SK-N-SH (cell line): ENCODE data around the gene BABAM2. TPM values are rescaled to one million over a fixed set of nuclear protein-coding genes. Genes with fewer than 3 reads are reported as not detected.

Experiments used
- CTCF ChIA-PET: fragments of 300-600, 350-600 bp; formaldehyde crosslinking; extraction: SDS; loops from one replicate; lab custom pipeline; 2021; lab: Yijun Ruan, JAX
- POLR2A ChIA-PET: fragments of 350-600 bp; sonication (Branson Sonifier 250); formaldehyde crosslinking; extraction: SDS; loops from one replicate; lab custom pipeline; 2020; ENCODE audit warnings: antibody characterized with exemption, inconsistent platforms; lab: Yijun Ruan, JAX
- DNase-seq: peaks from one replicate; pipeline ENCODE4 v3.0.0; 2012
- H2AFZ ChIP-seq: fragments of 200-600 bp; sonication (generic); 2 replicates; pipeline ENCODE4 v1.8.1; 2016; ENCODE audit warnings: antibody characterized with exemption, mild to moderate bottlenecking, low read depth
- H3F3A ChIP-seq: fragments of 200-600 bp; sonication (generic); replicated peaks from 2 replicates; pipeline ENCODE3; 2016; ENCODE audit warnings: antibody characterized with exemption, mild to moderate bottlenecking; ENCODE audit not compliant: insufficient read depth
- H3K27ac ChIP-seq, 2 experiments: fragments of 200-500 bp in 1 of 2; fragments of 200-600 bp in 1 of 2; sonication (Bioruptor generic) in 1 of 2; sonication (generic), shearing (Covaris generic) in 1 of 2; 2 replicates each; pipeline versions ENCODE4 v1.5.1 to v1.6.1; 2014 to 2016; ENCODE audit warnings: low read depth in 2 of 2, inconsistent platforms in 1 of 2, low read length in 1 of 2, mild to moderate bottlenecking in 1 of 2, mixed read lengths in 1 of 2
- H3K27me3 ChIP-seq: fragments of 200-600 bp; sonication (generic), shearing (Covaris generic); 2 replicates; pipeline ENCODE4 v1.6.1; 2016; ENCODE audit warnings: mixed run types; ENCODE audit not compliant: insufficient read depth
- H3K36me3 ChIP-seq, 2 experiments: fragments of 200-500 bp in 1 of 2; fragments of 200-600 bp in 1 of 2; sonication (Bioruptor generic) in 1 of 2; sonication (generic) in 1 of 2; replicated peaks in 1 of 2; 2 replicates each; pipeline versions ENCODE3 to v1.5.1; 2014 to 2016; ENCODE audit warnings: low read length in 1 of 2, mild to moderate bottlenecking in 1 of 2; ENCODE audit not compliant: insufficient read depth in 2 of 2, control insufficient read depth in 1 of 2
- H3K4me1 ChIP-seq, 2 experiments: fragments of 200-500 bp in 1 of 2; fragments of 200-600 bp in 1 of 2; sonication (Bioruptor generic) in 1 of 2; sonication (generic), shearing (Covaris generic) in 1 of 2; 2 replicates each; pipeline versions ENCODE4 v1.5.1 to v1.6.1; 2014 to 2016; ENCODE audit warnings: low read depth in 1 of 2, low read length in 1 of 2, mixed run types in 1 of 2; ENCODE audit not compliant: insufficient read depth in 2 of 2, control insufficient read depth in 1 of 2
- H3K4me2 ChIP-seq: fragments of 200-600 bp; sonication (generic), shearing (Covaris generic); 2 replicates; pipeline ENCODE4 v1.6.1; 2017; ENCODE audit warnings: mixed run types
- H3K4me3 ChIP-seq, 2 experiments: fragments of 200-500 bp in 1 of 2; fragments of 200-600 bp in 1 of 2; sonication (Bioruptor generic) in 1 of 2; sonication (generic), shearing (Covaris generic) in 1 of 2; 2 replicates each; pipeline versions ENCODE4 v1.5.1 to v1.8.1; 2014 to 2016; ENCODE audit warnings: low read depth in 2 of 2, inconsistent platforms in 1 of 2, low read length in 1 of 2, mild to moderate bottlenecking in 1 of 2, mixed read lengths in 1 of 2, moderate library complexity in 1 of 2
- H3K79me2 ChIP-seq: fragments of 200-600 bp; sonication (generic); 2 replicates; pipeline ENCODE4 v1.8.1; 2017; ENCODE audit warnings: mild to moderate bottlenecking; ENCODE audit not compliant: insufficient read depth
- H3K9ac ChIP-seq: fragments of 200-600 bp; sonication (generic); 2 replicates; pipeline ENCODE4 v1.6.1; 2017; ENCODE audit warnings: mixed run types
- H3K9me2 ChIP-seq: fragments of 200-600 bp; sonication (generic); 2 replicates; pipeline ENCODE4 v1.6.1; 2017; ENCODE audit warnings: mixed run types
- H3K9me3 ChIP-seq: fragments of 200-600 bp; sonication (generic); 2 replicates; pipeline ENCODE4 v1.6.1; 2017; ENCODE audit warnings: mixed run types, mild to moderate bottlenecking, moderate library complexity
- H4K20me1 ChIP-seq: fragments of 200-600 bp; sonication (generic); 2 replicates; pipeline ENCODE4 v1.6.1; 2017; ENCODE audit warnings: mild to moderate bottlenecking, mixed run types; ENCODE audit not compliant: insufficient read depth
- EP300 ChIP-seq, 2 experiments: IDR thresholded peaks; 2 replicates each; pipeline versions ENCODE4 v1.4.0 to v1.6.1; 2012; ENCODE audit warnings: borderline replicate concordance in 1 of 2, low read depth in 1 of 2, low read length in 1 of 2
- EZH2phosphoT487 ChIP-seq: fragments of 200-600 bp; sonication (generic); IDR thresholded peaks from 2 replicates; pipeline ENCODE4 v1.6.1; 2017; ENCODE audit warnings: low read depth, mixed run types, mild to moderate bottlenecking, antibody characterized with exemption, moderate library complexity, borderline replicate concordance
- FOXJ3 ChIP-seq: sonication (generic); formaldehyde crosslinking; IDR thresholded peaks from 2 replicates; pipeline ENCODE4 v1.5.1; 2020; ENCODE audit warnings: mild to moderate bottlenecking, missing genetic modification reagents
- GABPA ChIP-seq: IDR thresholded peaks from 2 replicates; pipeline ENCODE4 v1.4.0; 2012; ENCODE audit warnings: low read depth, mild to moderate bottlenecking
- GATA2 ChIP-seq: sonication (generic); formaldehyde crosslinking; IDR thresholded peaks from 2 replicates; pipeline ENCODE4 v1.5.0; 2020; ENCODE audit warnings: mild to moderate bottlenecking, missing genetic modification reagents
- JUND ChIP-seq: IDR thresholded peaks from 2 replicates; pipeline ENCODE4 v1.4.0; 2012
- MEF2A ChIP-seq: IDR thresholded peaks from 2 replicates; pipeline ENCODE4 v1.4.0; 2012; ENCODE audit warnings: low read depth, borderline replicate concordance
- NFIC ChIP-seq: IDR thresholded peaks from 2 replicates; pipeline ENCODE4 v1.4.0; 2012; ENCODE audit warnings: borderline replicate concordance
- NRF1 ChIP-seq: IDR thresholded peaks from 2 replicates; pipeline ENCODE4 v1.6.1; 2012; ENCODE audit warnings: low read depth, mild to moderate bottlenecking, low read length
- RXRA ChIP-seq: IDR thresholded peaks from 2 replicates; pipeline ENCODE4 v1.4.0; 2012; ENCODE audit warnings: low read depth, mild to moderate bottlenecking, borderline replicate concordance
- SIN3A ChIP-seq: IDR thresholded peaks from 2 replicates; pipeline ENCODE4 v1.6.1; 2012; ENCODE audit warnings: low read depth, mild to moderate bottlenecking, low read length, moderate library complexity, borderline replicate concordance
- SMC3 ChIP-seq: IDR thresholded peaks from 2 replicates; pipeline ENCODE4 v1.6.1; 2012; ENCODE audit warnings: low read depth, low read length, improper control_type of control experiment
- TAF1 ChIP-seq: IDR thresholded peaks from 2 replicates; pipeline ENCODE4 v1.6.1; 2012; ENCODE audit warnings: low read depth, mild to moderate bottlenecking, low read length, moderate library complexity, borderline replicate concordance
- TCF12 ChIP-seq: IDR thresholded peaks from 2 replicates; pipeline ENCODE4 v1.4.0; 2012
- TEAD4 ChIP-seq: IDR thresholded peaks from 2 replicates; pipeline ENCODE4 v1.4.0; 2012; ENCODE audit warnings: mild to moderate bottlenecking, borderline replicate concordance; ENCODE audit not compliant: insufficient read depth
- USF2 ChIP-seq: fragments of 150-350 bp; IDR thresholded peaks from 2 replicates; pipeline ENCODE4 v1.6.1; 2017; ENCODE audit warnings: antibody characterized with exemption, low read length, low read depth, borderline replicate concordance
- YY1 ChIP-seq: IDR thresholded peaks from 2 replicates; pipeline ENCODE4 v1.4.0; 2012; ENCODE audit warnings: low read depth, mild to moderate bottlenecking
- WGBS: methylation state at CpG from one replicate; pipeline ENCODE4 v1.1.6; 2017; ENCODE audit warnings: low lambda C conversion rate; 5-methylcytosine and 5-hydroxymethylcytosine counted together
- polyA plus RNA-seq, 3 experiments: library from polyadenylated mRNA; depleted of rRNA; stranded (reverse); fragments of >200 nt; gene quantifications; 2 replicates each; pipeline ENCODE4 v1.2.3, GENCODE V29; 2012
- TF ChIP-seq, protein P1 (sequence below): IDR thresholded peaks from 2 replicates; pipeline ENCODE4 v1.4.0; 2012; ENCODE audit warnings: low read depth
- TF ChIP-seq, protein P2 (sequence below): IDR thresholded peaks from 2 replicates; pipeline ENCODE4 v1.4.0; 2012; ENCODE audit warnings: low read depth, borderline replicate concordance
- TF ChIP-seq, protein P3 (sequence below): fragments of 150-350 bp; IDR thresholded peaks from 2 replicates; pipeline ENCODE4 v1.6.1; 2016; ENCODE audit warnings: mild to moderate bottlenecking, low read depth, low read length
- TF ChIP-seq, protein P4 (sequence below): IDR thresholded peaks from 2 replicates; pipeline ENCODE4; 2012

BABAM2 gene
- polyA plus RNA-seq, 1 of the 3 experiments (the other 2 are of a cell fraction) = 34.0 TPM

DNA sequence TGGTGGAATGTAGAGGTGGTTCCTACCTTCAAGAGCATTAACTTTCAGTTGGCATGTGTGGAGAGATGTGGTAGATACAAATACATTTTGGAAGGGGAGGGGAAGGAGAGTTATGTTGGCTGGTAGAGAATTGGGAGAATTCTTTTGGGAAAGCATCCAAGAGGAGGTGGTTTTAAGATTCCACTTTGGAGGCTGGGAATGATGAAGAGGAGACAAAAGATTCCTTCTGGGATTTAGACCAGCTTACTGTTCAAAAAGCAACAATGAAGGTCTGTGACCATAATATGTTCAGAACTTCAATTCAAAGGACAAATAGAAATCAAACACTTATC, 381.4 kb downstream of the BABAM2 start:
- Histone ChIP-seq H3K36me3 (no peaks in the 10 kb centered on the region), H2AFZ (no peak overlapping the region), H4K20me1 (no peaks in the 10 kb centered on the region), H3K9ac (no peak overlapping the region), H3K4me2 (peak overlapping the region; percentile 0; the same call in 1 of the 2 replicates), H3K9me2 (no peaks in the 10 kb centered on the region), H3K9me3 (no peaks in the 10 kb centered on the region)
- no peak for DNase-seq
- CTCF ChIA-PET = interaction anchor here (1.0 to 1.2 kb wide), 2 partner anchors 11 to 93 kb away, joined by 3 read pairs; no protein-coding TSS in a partner anchor
- TF ChIP-seq GATA2 = no peak
- TF ChIP-seq EZH2phosphoT487 = no peak
- no peak for TF ChIP-seq YY1
- peak in 1 of 2 experiments; percentile 27; a peak in 1 of 4 replicates for TF ChIP-seq EP300 (IDR thresholded peaks at IDR 0.05; ENCODE audit: borderline replicate concordance in 1 of 2, low read depth in 1 of 2, low read length in 1 of 2)
- TF ChIP-seq TAF1 = no peak
- no peak for TF ChIP-seq SIN3A
- TF ChIP-seq TEAD4 = no peak
- peak; percentile 65; the same call in 1 of the 2 replicates for TF ChIP-seq NFIC
- no peak for TF ChIP-seq SMC3
- peak; percentile 38; the same call in 1 of the 2 replicates for TF ChIP-seq TCF12
- TF ChIP-seq, all 33 proteins: peak for 3
- peaks cover 24 to 54% of the 10 kb centered on the region in 2 experiments for H3K4me1 ChIP-seq
- POLR2A ChIA-PET = no interaction called here
- no peaks in the 10 kb centered on the region for H3K27me3 ChIP-seq
- peaks cover 26% of the 10 kb centered on the region for H3F3A ChIP-seq
- H3K79me2 ChIP-seq = no peaks in the 10 kb centered on the region
- H3K27ac ChIP-seq = peak overlapping the region in 1 of 2 experiments; percentile 28; a peak in 2 of 4 replicates
- no peak overlapping the region for H3K4me3 ChIP-seq

- no peak overlapping the region for H3K9ac ChIP-seq
- ChIA-PET CTCF (interaction anchor here (0.7 to 1.0 kb wide), 3 partner anchors 8 to 536 kb away, joined by 3 to 4 read pairs (median 3); no protein-coding TSS in a partner anchor), POLR2A (interaction anchor here (0.8 kb wide), 1 partner anchor 11 kb away, joined by 3 read pairs; no protein-coding TSS in a partner anchor)
- H3K9me2 ChIP-seq = no peaks in the 10 kb centered on the region
- no peaks in the 10 kb centered on the region for H4K20me1 ChIP-seq
- H2AFZ ChIP-seq = no peak overlapping the region
- no peak for DNase-seq
- WGBS = 96% methylated on average over 6 of the region's 6 CpGs
- H3K27me3 ChIP-seq = no peaks in the 10 kb centered on the region
- no peak overlapping the region for H3K4me3 ChIP-seq
- no peak overlapping the region for H3K4me2 ChIP-seq
- no peak for TF ChIP-seq TEAD4
- no peak for TF ChIP-seq TCF12
- TF ChIP-seq GABPA = no peak
- no peak for TF ChIP-seq EP300 (IDR thresholded peaks at IDR 0.05; ENCODE audit: borderline replicate concordance in 1 of 2, low read depth in 1 of 2, low read length in 1 of 2)
- TF ChIP-seq FOXJ3 (CRISPR knock-in tag) = no peak
- TF ChIP-seq NFIC = no peak
- no peak for TF ChIP-seq USF2
- TF ChIP-seq, protein P1, sequence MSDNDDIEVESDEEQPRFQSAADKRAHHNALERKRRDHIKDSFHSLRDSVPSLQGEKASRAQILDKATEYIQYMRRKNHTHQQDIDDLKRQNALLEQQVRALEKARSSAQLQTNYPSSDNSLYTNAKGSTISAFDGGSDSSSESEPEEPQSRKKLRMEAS = no peak
- no peak for TF ChIP-seq MEF2A
- TF ChIP-seq TAF1 = no peak
- TF ChIP-seq, protein P2, sequence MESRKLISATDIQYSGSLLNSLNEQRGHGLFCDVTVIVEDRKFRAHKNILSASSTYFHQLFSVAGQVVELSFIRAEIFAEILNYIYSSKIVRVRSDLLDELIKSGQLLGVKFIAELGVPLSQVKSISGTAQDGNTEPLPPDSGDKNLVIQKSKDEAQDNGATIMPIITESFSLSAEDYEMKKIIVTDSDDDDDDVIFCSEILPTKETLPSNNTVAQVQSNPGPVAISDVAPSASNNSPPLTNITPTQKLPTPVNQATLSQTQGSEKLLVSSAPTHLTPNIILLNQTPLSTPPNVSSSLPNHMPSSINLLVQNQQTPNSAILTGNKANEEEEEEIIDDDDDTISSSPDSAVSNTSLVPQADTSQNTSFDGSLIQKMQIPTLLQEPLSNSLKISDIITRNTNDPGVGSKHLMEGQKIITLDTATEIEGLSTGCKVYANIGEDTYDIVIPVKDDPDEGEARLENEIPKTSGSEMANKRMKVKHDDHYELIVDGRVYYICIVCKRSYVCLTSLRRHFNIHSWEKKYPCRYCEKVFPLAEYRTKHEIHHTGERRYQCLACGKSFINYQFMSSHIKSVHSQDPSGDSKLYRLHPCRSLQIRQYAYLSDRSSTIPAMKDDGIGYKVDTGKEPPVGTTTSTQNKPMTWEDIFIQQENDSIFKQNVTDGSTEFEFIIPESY = no peak
- TF ChIP-seq, protein P3, sequence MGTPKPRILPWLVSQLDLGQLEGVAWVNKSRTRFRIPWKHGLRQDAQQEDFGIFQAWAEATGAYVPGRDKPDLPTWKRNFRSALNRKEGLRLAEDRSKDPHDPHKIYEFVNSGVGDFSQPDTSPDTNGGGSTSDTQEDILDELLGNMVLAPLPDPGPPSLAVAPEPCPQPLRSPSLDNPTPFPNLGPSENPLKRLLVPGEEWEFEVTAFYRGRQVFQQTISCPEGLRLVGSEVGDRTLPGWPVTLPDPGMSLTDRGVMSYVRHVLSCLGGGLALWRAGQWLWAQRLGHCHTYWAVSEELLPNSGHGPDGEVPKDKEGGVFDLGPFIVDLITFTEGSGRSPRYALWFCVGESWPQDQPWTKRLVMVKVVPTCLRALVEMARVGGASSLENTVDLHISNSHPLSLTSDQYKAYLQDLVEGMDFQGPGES = no peak
- TF ChIP-seq NRF1 = no peak
- TF ChIP-seq RXRA = no peak
- TF ChIP-seq, protein P4, sequence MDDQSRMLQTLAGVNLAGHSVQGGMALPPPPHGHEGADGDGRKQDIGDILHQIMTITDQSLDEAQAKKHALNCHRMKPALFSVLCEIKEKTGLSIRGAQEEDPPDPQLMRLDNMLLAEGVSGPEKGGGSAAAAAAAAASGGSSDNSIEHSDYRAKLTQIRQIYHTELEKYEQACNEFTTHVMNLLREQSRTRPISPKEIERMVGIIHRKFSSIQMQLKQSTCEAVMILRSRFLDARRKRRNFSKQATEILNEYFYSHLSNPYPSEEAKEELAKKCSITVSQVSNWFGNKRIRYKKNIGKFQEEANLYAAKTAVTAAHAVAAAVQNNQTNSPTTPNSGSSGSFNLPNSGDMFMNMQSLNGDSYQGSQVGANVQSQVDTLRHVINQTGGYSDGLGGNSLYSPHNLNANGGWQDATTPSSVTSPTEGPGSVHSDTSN = no peak
- no peak for TF ChIP-seq JUND
- H3K9me3 ChIP-seq = no peaks in the 10 kb centered on the region
- no peaks in the 10 kb centered on the region for H3K36me3 ChIP-seq
- no peak overlapping the region for H3K27ac ChIP-seq
- no peaks in the 10 kb centered on the region for H3K79me2 ChIP-seq
- peaks cover 35% of the 10 kb centered on the region for H3F3A ChIP-seq
- H3K4me1 ChIP-seq = peaks cover 21 to 57% of the 10 kb centered on the region in 2 experiments
Observed at GRCh38 chr2:28273751-28274150, 383.2 kb downstream of the BABAM2 start.
